WTC11 (cell line): Measurements from ENCODE around the gene ST6GAL1.

Experiments
- CREM ChIP-seq: sonication (generic); formaldehyde crosslinking; IDR thresholded peaks from 2 replicates; pipeline ENCODE4 v1.8.1; 2022; ENCODE audit warnings: mild to moderate bottlenecking, missing genetic modification reagents, moderate library complexity
- NFYB ChIP-seq: sonication (generic); formaldehyde crosslinking; conservative IDR thresholded peaks from 2 replicates; pipeline ENCODE4 v1.8.0; 2022; ENCODE audit warnings: low read depth, missing genetic modification reagents
- NR3C1 ChIP-seq: sonication (generic); formaldehyde crosslinking; conservative IDR thresholded peaks from 2 replicates; pipeline ENCODE4 v1.8.1; 2023; ENCODE audit warnings: low read depth, mild to moderate bottlenecking, missing genetic modification reagents
- ZNF138 ChIP-seq: sonication (generic); formaldehyde crosslinking; conservative IDR thresholded peaks from 2 replicates; pipeline ENCODE4 v1.8.1; 2022; ENCODE audit warnings: mild to moderate bottlenecking, moderate library complexity, missing genetic modification reagents
- TF ChIP-seq, protein P1 (sequence below): sonication (generic); formaldehyde crosslinking; IDR thresholded peaks from 2 replicates; pipeline ENCODE4 v1.8.0; 2022; ENCODE audit warnings: mild to moderate bottlenecking, missing genetic modification reagents
- TF ChIP-seq, protein P2 (sequence below): sonication (generic); formaldehyde crosslinking; IDR thresholded peaks from 2 replicates; pipeline ENCODE4 v1.8.1; 2022; ENCODE audit warnings: low read depth, missing genetic modification reagents, borderline replicate concordance
- TF ChIP-seq, protein P3 (sequence below): fragments of 200-600 bp; IDR thresholded peaks from 2 replicates; pipeline ENCODE4 v1.8.0; 2022; ENCODE audit warnings: antibody characterized with exemption

DNA sequence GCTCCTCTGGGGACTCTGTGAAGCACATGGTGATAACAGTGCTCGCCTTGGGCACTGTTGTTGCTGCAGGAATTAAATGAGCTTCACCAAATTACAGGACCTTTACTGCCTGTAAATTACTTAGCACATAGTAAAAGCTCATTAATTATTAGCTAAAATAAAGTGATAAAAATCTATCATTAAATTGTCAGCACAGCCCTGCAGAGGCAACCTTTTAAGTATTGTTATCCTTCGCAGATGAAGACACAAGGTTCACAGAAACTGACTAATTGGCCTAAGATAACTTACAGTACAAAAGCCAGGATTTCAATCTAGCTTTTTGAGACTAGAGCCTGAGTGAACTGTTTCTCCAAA, 96.0 kb downstream of the ST6GAL1 start:
- TF ChIP-seq, protein P1, sequence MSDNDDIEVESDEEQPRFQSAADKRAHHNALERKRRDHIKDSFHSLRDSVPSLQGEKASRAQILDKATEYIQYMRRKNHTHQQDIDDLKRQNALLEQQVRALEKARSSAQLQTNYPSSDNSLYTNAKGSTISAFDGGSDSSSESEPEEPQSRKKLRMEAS (CRISPR knock-in tag) = no peak
- TF ChIP-seq, protein P2, sequence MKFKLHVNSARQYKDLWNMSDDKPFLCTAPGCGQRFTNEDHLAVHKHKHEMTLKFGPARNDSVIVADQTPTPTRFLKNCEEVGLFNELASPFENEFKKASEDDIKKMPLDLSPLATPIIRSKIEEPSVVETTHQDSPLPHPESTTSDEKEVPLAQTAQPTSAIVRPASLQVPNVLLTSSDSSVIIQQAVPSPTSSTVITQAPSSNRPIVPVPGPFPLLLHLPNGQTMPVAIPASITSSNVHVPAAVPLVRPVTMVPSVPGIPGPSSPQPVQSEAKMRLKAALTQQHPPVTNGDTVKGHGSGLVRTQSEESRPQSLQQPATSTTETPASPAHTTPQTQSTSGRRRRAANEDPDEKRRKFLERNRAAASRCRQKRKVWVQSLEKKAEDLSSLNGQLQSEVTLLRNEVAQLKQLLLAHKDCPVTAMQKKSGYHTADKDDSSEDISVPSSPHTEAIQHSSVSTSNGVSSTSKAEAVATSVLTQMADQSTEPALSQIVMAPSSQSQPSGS = no peak
- TF ChIP-seq, protein P3, sequence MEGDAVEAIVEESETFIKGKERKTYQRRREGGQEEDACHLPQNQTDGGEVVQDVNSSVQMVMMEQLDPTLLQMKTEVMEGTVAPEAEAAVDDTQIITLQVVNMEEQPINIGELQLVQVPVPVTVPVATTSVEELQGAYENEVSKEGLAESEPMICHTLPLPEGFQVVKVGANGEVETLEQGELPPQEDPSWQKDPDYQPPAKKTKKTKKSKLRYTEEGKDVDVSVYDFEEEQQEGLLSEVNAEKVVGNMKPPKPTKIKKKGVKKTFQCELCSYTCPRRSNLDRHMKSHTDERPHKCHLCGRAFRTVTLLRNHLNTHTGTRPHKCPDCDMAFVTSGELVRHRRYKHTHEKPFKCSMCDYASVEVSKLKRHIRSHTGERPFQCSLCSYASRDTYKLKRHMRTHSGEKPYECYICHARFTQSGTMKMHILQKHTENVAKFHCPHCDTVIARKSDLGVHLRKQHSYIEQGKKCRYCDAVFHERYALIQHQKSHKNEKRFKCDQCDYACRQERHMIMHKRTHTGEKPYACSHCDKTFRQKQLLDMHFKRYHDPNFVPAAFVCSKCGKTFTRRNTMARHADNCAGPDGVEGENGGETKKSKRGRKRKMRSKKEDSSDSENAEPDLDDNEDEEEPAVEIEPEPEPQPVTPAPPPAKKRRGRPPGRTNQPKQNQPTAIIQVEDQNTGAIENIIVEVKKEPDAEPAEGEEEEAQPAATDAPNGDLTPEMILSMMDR = no peak
- TF ChIP-seq ZNF138 (CRISPR knock-in tag) = no peak
- TF ChIP-seq NFYB (CRISPR knock-in tag) = no peak
- no peak for TF ChIP-seq NR3C1
- TF ChIP-seq CREM (CRISPR knock-in tag) = no peak
